ENCODE results near the gene ZSWIM9.
A peak's percentile ranks its signal among the peaks of the same experiment; 100 is the strongest.
"Not testable (repeated sequence)": the region's sequence is repeated elsewhere in the genome, so short reads cannot be mapped to it uniquely, and the experiment has no call there.

ZSWIM9 gene

DNA sequence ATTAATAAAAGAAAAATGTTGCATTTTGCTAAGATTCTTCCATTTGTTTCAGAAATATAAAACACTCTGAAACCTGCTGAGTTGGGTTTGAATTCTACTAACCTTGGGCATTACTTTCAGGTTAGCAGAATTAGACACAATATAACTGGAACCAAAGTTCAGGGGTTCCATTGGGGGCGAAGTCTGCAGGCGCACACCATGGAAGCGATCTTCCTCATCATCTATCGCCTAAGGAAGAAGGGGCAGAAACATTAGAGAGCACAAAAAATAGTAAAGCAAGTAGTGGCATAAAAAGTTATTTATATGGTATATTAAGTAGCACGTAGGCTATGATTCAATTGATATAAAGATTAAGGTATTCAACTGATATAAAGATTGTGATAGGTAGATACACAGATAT lies 51.1 kb downstream of the ZSWIM9 start:
- DNase-seq: no peak

DNA sequence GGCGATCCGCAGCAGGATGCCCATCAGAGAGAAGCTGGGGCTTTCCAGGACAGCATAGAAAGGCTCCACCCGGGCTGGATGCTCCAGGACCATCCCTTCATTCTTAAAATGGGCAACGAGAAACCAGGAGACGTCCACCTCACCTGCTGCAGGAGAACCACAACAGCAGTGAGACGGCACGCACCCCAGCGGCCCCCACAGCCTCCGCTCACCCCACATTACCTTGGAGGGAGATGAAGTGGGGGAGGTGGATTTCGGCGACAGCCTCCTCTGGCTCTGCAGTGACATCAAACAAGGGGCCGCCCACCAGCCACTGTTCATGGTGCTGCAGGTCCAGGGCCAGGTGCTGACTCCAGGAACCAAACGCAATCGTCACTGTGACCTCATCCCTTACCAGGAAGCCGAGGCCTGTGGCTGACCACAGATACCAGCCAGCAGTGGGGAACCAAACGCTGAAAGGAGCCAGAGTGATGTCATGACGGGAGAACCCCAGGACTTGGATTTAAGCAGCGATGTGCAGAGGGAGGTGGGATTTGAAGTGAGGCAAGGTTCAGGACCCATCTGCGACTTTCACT lies 60.2 kb downstream of the ZSWIM9 start:
- peak in 1 of 2 donors; percentile 26 for DNase-seq

DNA sequence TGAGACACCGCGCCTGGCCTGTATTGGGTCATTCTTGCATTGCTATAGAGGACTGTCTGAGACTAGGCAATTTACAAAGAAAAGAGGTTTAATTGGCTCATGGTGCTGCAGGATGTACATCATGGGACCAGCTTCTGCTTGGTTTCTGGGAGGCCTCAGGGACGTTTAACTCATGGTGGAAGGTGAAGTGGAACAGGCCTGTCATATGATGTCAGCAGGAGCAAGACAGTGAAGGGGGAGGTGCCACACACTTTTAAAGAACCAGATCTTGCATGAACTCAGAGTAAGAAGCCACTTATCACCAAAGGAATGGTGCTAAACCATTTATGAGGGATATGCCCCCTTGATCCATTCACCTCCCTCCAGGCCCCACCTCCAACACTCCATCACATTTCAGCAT lies 66.6 kb downstream of the ZSWIM9 start:
- DNase-seq: no peak

DNA sequence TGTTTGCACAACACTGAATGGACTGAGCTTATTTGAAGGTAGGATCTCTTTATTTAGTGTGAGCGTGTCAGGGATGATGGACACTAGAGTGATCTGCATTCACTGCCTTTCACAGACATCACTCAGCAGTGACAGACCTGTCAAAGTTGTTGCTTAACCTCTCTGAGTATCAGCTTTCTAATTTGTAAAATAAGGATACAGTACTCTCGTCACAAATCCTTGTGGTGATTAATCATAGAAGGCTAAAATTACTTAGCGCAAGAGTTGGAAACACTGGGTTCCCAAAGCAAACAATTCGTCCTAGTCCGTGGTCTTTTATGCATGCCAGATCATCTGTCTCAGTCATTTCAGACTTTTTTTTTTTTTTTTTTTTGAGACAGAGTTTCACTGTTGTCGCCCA lies 68.6 kb downstream of the ZSWIM9 start:
- no peak for DNase-seq

DNA sequence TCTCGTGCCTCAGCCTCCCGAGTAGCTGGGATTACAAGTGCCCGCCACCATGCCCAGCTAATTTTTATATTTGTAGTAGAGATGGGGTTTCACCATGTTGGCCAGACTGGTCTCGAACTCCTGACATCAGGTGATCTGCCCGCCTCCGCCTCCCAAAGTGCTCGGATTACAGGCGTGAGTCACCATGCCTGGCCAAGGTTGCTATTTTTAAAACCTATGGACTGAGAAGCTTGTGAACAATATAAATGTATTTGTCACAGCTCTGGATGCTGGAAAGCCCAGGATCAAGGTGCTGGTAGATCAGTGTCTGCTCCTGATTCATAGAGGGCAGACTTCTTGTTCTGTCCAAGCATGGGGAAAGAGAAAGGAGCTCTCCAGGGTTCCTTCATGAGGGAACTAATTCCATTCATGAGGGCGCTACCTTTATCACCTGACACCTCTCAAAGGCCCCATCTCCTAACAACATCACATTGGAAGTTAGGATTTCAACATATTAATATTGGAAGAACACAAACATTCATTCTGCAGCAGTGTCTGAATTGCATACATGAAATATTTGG lies 69.2 kb downstream of the ZSWIM9 start:
- DNase-seq: no peak

DNA sequence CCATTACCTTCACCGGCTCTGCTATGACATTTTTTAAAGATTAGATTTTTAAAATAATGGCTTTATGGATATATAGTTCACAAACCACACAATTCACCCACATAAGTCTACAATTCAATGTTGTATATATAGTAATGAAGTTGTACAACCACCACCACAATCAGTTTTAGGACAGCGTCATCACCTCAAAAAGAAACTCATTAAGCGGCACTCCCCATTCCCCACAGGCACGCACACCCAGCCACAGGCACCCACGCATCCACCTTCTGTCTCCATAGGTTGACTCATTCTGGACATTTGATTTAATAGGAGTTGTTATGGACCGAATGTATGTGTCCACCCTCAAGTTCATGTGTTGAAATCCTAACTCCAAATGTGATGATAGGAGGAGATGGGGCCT lies 71.3 kb downstream of the ZSWIM9 start:
- DNase-seq: not testable (repeated sequence)

DNA sequence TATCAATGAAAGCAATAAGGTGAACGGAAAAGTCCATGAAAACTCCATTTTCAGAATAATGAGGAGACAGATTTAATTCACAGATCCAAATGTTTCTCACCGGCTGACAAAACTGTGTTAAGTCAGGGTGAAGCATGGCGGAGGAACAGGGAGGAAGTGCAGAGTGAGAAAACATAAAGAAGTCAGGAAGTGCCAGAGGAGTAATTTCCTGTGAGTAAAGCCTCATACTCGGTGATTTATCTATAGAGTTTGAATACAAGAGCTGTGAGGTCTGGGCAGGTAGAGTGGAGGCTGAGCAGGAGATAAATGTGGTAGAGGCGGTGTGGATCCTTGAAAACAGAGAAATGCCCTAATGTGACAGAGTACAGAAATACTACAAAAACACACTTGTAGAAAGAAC lies 73.8 kb downstream of the ZSWIM9 start:
- DNase-seq: peak in 1 of 2 donors; percentile 24

DNA sequence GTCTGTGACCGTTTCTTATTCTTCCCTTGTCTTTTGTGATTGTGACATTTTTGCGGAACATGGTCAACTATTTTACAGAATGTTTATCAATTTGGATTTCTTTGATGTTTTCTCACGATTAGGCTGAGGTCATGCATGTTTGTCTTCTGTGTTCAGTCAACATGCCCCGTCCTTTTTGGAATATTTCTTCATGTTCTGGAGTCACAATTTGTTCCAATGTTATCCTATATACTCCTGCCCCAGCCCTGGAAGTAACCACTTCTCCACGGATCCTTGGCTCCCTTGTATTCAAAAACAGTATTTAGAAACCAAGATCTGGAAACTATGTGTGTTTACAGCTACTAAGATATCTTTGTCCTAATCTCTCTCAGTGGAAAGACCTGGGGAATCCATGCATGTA lies 75.6 kb downstream of the ZSWIM9 start:
- DNase-seq: no peak

DNA sequence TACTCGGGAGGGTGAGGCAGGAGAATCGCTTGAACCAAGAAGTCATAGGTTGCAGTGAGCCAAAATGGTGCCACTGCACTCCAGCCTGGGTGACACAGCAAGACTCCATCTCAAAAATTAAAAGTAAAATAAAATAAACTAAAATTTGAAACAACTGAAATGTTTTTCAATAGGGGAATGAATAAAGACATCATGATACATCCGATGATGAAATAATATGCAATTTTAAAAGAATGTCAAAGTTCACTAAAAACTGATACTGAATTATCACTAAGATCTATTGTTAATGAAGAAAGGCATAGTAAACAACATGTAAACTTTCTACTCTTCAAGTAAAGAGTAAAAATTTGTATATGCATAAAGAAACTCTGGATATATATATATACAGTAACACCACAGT lies 76.7 kb downstream of the ZSWIM9 start:
- DNase-seq: no peak
